H1 (cell line): ENCODE results near the gene INHBB. TPM values are rescaled to one million over a fixed set of nuclear protein-coding genes. Genes with fewer than 3 reads are reported as not detected.

Source experiments
- CTCF ChIA-PET: fragments of 300-600 bp; sonication (Branson Sonifier 250); formaldehyde crosslinking; loops from one replicate; lab custom pipeline; 2021; ENCODE audit not compliant: partially characterized antibody; lab: Charles Lee
- POLR2A ChIA-PET: fragments of 300-600 bp; sonication (Branson Sonifier 250); formaldehyde crosslinking; loops from one replicate; lab custom pipeline; 2021; ENCODE audit warnings: inconsistent platforms; ENCODE audit not compliant: partially characterized antibody; lab: Charles Lee
- DNase-seq, 2 experiments: peaks; one replicate each; pipeline versions ENCODE4 v3.0.0 to v3.0.0-alpha.2; 2010 to 2022; ENCODE audit warnings: low spot score in 2 of 2, low read depth in 1 of 2, mixed read lengths in 1 of 2
- FAIRE-seq: peaks from 2 replicates; lab custom pipeline; 2011; peaks lifted over from hg19 to GRCh38; lab: Jason Lieb, UNC
- H2AFZ ChIP-seq: 2 replicates; pipeline ENCODE4 v1.8.1; 2012; ENCODE audit warnings: low read length, inconsistent platforms
- H2AK5ac ChIP-seq: 2 replicates; pipeline ENCODE4 v1.6.1; 2013; ENCODE audit warnings: low read depth, low read length
- H2BK120ac ChIP-seq: replicated peaks from 2 replicates; pipeline ENCODE3; 2013; ENCODE audit warnings: low read depth, low read length, inconsistent platforms
- H2BK12ac ChIP-seq: 2 replicates; pipeline ENCODE4 v1.6.1; 2013; ENCODE audit warnings: low read depth, low read length
- H2BK15ac ChIP-seq: 2 replicates; pipeline ENCODE4 v1.6.1; 2013; ENCODE audit warnings: low read length
- H2BK20ac ChIP-seq: 2 replicates; pipeline ENCODE4 v1.6.1; 2013; ENCODE audit warnings: low read length
- H2BK5ac ChIP-seq: 2 replicates; pipeline ENCODE4 v1.6.1; 2013; ENCODE audit warnings: low read depth, low read length
- H3K14ac ChIP-seq: 2 replicates; pipeline ENCODE4 v1.6.1; 2013; ENCODE audit warnings: inconsistent platforms; ENCODE audit not compliant: insufficient read length
- H3K18ac ChIP-seq: 2 replicates; pipeline ENCODE4 v1.6.1; 2013; ENCODE audit warnings: low read length; ENCODE audit errors: extremely low read depth
- H3K23ac ChIP-seq: 2 replicates; pipeline ENCODE4 v1.6.1; 2013; ENCODE audit warnings: inconsistent platforms; ENCODE audit not compliant: insufficient read length
- H3K23me2 ChIP-seq: 2 replicates; pipeline ENCODE4 v1.6.1; 2013; ENCODE audit warnings: low read depth, low read length
- H3K27ac ChIP-seq: 2 replicates; pipeline ENCODE4 v1.6.1; 2011; ENCODE audit warnings: low read depth, low read length, inconsistent platforms
- H3K27me3 ChIP-seq, 4 experiments: replicated peaks in 1 of 4; 1 replicate in 1 of 4; 2 replicates in 3 of 4; pipeline versions ENCODE4 v1.6.1 to v1.8.1; 2011 to 2013; ENCODE audit warnings: low read length in 3 of 4, mild to moderate bottlenecking in 3 of 4, inconsistent platforms in 2 of 4, mixed read lengths in 2 of 4, moderate library complexity in 1 of 4; ENCODE audit not compliant: control insufficient read depth in 3 of 4, insufficient read depth in 3 of 4; ENCODE audit errors: extremely low read depth in 1 of 4
- H3K36me3 ChIP-seq, 4 experiments: 2 replicates each; pipeline versions ENCODE4 v1.6.1 to v1.8.1; 2011 to 2013; ENCODE audit warnings: mild to moderate bottlenecking in 4 of 4, low read length in 3 of 4, moderate library complexity in 2 of 4, control low read depth in 1 of 4, inconsistent platforms in 1 of 4; ENCODE audit not compliant: insufficient read depth in 4 of 4, control insufficient read depth in 2 of 4
- H3K4ac ChIP-seq: replicated peaks from 2 replicates; pipeline ENCODE3; 2013; ENCODE audit warnings: low read length, low read depth, mixed read lengths, inconsistent platforms; ENCODE audit not compliant: insufficient read length
- H3K4me1 ChIP-seq, 4 experiments: replicated peaks in 1 of 4; 1 replicate in 1 of 4; 2 replicates in 3 of 4; pipeline versions ENCODE4 v1.6.1 to v1.8.1; 2011 to 2013; ENCODE audit warnings: low read length in 3 of 4, inconsistent platforms in 2 of 4, mixed read lengths in 1 of 4; ENCODE audit not compliant: insufficient read depth in 4 of 4, control insufficient read depth in 3 of 4
- H3K4me2 ChIP-seq, 2 experiments: 2 replicates each; pipeline versions ENCODE4 v1.6.1 to v1.8.1; 2011 to 2013; ENCODE audit warnings: low read depth in 2 of 2, low read length in 2 of 2, control low read depth in 1 of 2, inconsistent platforms in 1 of 2, mild to moderate bottlenecking in 1 of 2; ENCODE audit not compliant: insufficient read depth in 1 of 2
- H3K4me3 ChIP-seq, 4 experiments: fragments of 200-600, 300-600 bp in 1 of 4; sonication (generic), shearing (Covaris generic), sonication (Bioruptor Twin) in 1 of 4; 2 replicates each; pipeline versions ENCODE4 v1.5.1 to v1.8.1; 2011 to 2016; ENCODE audit warnings: low read length in 4 of 4, low read depth in 3 of 4, control low read depth in 2 of 4, inconsistent platforms in 2 of 4, mild to moderate bottlenecking in 2 of 4, mixed read lengths in 1 of 4, moderate library complexity in 1 of 4; ENCODE audit not compliant: insufficient read depth in 2 of 4; ENCODE audit errors: extremely low read depth in 1 of 4
- H3K56ac ChIP-seq: replicated peaks from 2 replicates; pipeline ENCODE3; 2013; ENCODE audit warnings: low read depth, mild to moderate bottlenecking, mixed read lengths, low read length, inconsistent platforms; ENCODE audit not compliant: insufficient read length
- H3K79me1 ChIP-seq: 2 replicates; pipeline ENCODE4 v1.6.1; 2013; ENCODE audit warnings: low read depth, low read length, control low read depth
- H3K79me2 ChIP-seq, 2 experiments: 2 replicates each; pipeline versions ENCODE4 v1.6.1 to v1.8.1; 2012 to 2013; ENCODE audit warnings: low read length in 2 of 2, mild to moderate bottlenecking in 2 of 2, inconsistent platforms in 1 of 2; ENCODE audit not compliant: insufficient read depth in 2 of 2, control insufficient read depth in 1 of 2
- H3K9ac ChIP-seq, 4 experiments: replicated peaks in 1 of 4; 1 replicate in 1 of 4; 2 replicates in 3 of 4; pipeline versions ENCODE4 v1.6.1 to v1.8.1; 2011 to 2013; ENCODE audit warnings: low read depth in 3 of 4, low read length in 3 of 4, control low read depth in 2 of 4, mild to moderate bottlenecking in 2 of 4, moderate library complexity in 2 of 4, inconsistent platforms in 1 of 4; ENCODE audit errors: extremely low read depth in 1 of 4
- H3K9me3 ChIP-seq, 2 experiments: 2 replicates each; pipeline versions ENCODE4 v1.6.1 to v1.8.1; 2012 to 2013; ENCODE audit warnings: mild to moderate bottlenecking in 2 of 2, moderate library complexity in 2 of 2, control low read depth in 1 of 2, inconsistent platforms in 1 of 2, low read depth in 1 of 2, low read length in 1 of 2, mixed read lengths in 1 of 2; ENCODE audit not compliant: insufficient read depth in 2 of 2
- H4K20me1 ChIP-seq, 2 experiments: replicated peaks in 1 of 2; 2 replicates each; pipeline versions ENCODE3 to v1.8.1; 2011 to 2013; ENCODE audit warnings: inconsistent platforms in 2 of 2, low read length in 2 of 2, mild to moderate bottlenecking in 1 of 2; ENCODE audit not compliant: insufficient read depth in 2 of 2, control insufficient read depth in 1 of 2
- H4K5ac ChIP-seq: 2 replicates; pipeline ENCODE4 v1.6.1; 2013; ENCODE audit warnings: low read length, low read depth, mixed read lengths, inconsistent platforms; ENCODE audit not compliant: insufficient read length
- H4K8ac ChIP-seq: 2 replicates; pipeline ENCODE4 v1.8.0; 2013; ENCODE audit warnings: mild to moderate bottlenecking, moderate library complexity, low read length, inconsistent platforms; ENCODE audit not compliant: insufficient read depth; ENCODE audit errors: extremely low read depth
- H4K91ac ChIP-seq: replicated peaks from 2 replicates; pipeline ENCODE3; 2013; ENCODE audit warnings: low read length, mixed read lengths, inconsistent platforms; ENCODE audit not compliant: insufficient read length
- PHF8 ChIP-seq: fragments of 200-600 bp; sonication (generic); conservative IDR thresholded peaks from 2 replicates; pipeline ENCODE4 v1.7.1; 2012; ENCODE audit warnings: low read depth, mild to moderate bottlenecking, inconsistent platforms, low read length, moderate library complexity
- SIN3A ChIP-seq, 2 experiments: IDR thresholded peaks in 1 of 2; conservative IDR thresholded peaks in 1 of 2; 2 replicates each; pipeline ENCODE4 v1.6.1; 2011 to 2012; ENCODE audit warnings: low read length in 2 of 2, improper control_type of control experiment in 1 of 2, low read depth in 1 of 2, mild to moderate bottlenecking in 1 of 2
- WGBS, 2 experiments: shearing (Covaris generic) in 1 of 2; methylation state at CpG; one replicate each; pipeline versions ENCODE4 v1.1.6 to v1.1.7; 2013 to 2015; ENCODE audit warnings: low lambda C conversion rate in 2 of 2, mixed read lengths in 2 of 2, inconsistent platforms in 1 of 2, low coverage in 1 of 2, missing lambda C conversion rate in 1 of 2; ENCODE audit not compliant: insufficient replicate concordance in 2 of 2, insufficient coverage in 1 of 2, insufficient read length in 1 of 2; ENCODE audit errors: extremely low coverage in 1 of 2, missing lambda C conversion rate in 1 of 2; 5-methylcytosine and 5-hydroxymethylcytosine counted together
- polyA plus RNA-seq, 7 experiments: library from polyadenylated mRNA; depleted of rRNA in 3 of 7; stranded (reverse) in 5 of 7; unstranded in 2 of 7; fragments of >200 nt in 5 of 7; fragments of 200-250 nt in 2 of 7; gene quantifications; 1 replicate in 5 of 7; 2 replicates in 1 of 7; 4 replicates in 1 of 7; pipeline versions ENCODE4 v1.2.1 to v1.2.3, GENCODE V29; 2011 to 2013; ENCODE audit warnings: missing spikeins in 2 of 7, mixed read lengths in 2 of 7
- total RNA-seq: library from RNA; stranded (reverse); fragmentation: NEBNext Ultra II Directional; extraction: Animal tissue kit (Norgen Biotek cat#: 25700); gene quantifications from 2 replicates; pipeline ENCODE4 v1.2.1, GENCODE V29; 2021

INHBB gene
- total and polyA plus RNA-seq, 2 of the 8 experiments (the other 6 are each of a cell fraction or from before 2014, with no cell fraction given): 0.30 to 0.32 TPM

GRCh38 chr2:120347396-120348060, 1.6 kb downstream of the INHBB start:
- H2BK12ac ChIP-seq: no peak overlapping the region
- peaks cover 11 to 46% (median 26%) of the 10 kb centered on the region in 4 experiments for H3K4me1 ChIP-seq
- no peak overlapping the region for H3K56ac ChIP-seq
- H4K8ac ChIP-seq: no peak overlapping the region
- no peak overlapping the region for H2AK5ac ChIP-seq
- no peak for TF ChIP-seq PHF8
- TF ChIP-seq SIN3A (conservative IDR thresholded peaks at IDR 0.05 in 1 of 2, IDR thresholded peaks at IDR 0.05 in 1 of 2; ENCODE audit: low read depth in 1 of 2, low read length in 2 of 2): peak in 1 of 2 experiments; percentile 31; a peak in 1 of 4 replicates
- TF ChIP-seq, all 59 proteins: peak for 1
- ChIA-PET CTCF (interaction anchor here (0.7 to 9.9 kb wide), 20 partner anchors 10 to 791 kb away, joined by 3 to 118 read pairs (median 3); no protein-coding TSS in a partner anchor), POLR2A (interaction anchor here (1.0 to 1.5 kb wide), 2 partner anchors 82 to 87 kb away, joined by 3 to 4 read pairs; no protein-coding TSS in a partner anchor)
- Histone ChIP-seq H3K18ac (no peak overlapping the region; the same call in 1 of the 2 replicates), H3K79me2 (no peaks in the 10 kb centered on the region), H3K14ac (no peak overlapping the region), H3K9ac (no peak overlapping the region), H3K4ac (no peak overlapping the region), H2AFZ (no peak overlapping the region), H3K9me3 (no peaks in the 10 kb centered on the region), H3K27ac (no peak overlapping the region), H3K23ac (no peak overlapping the region), H3K23me2 (peaks cover 13% of the 10 kb centered on the region; the same call in 1 of the 2 replicates), H3K4me2 (peak overlapping the region; percentile 76 to 98), H4K91ac (no peak overlapping the region), H3K79me1 (no peaks in the 10 kb centered on the region), H4K20me1 (peaks cover 3 to 8% of the 10 kb centered on the region in 2 experiments), H3K27me3 (peaks cover 53 to 96% (median 86%) of the 10 kb centered on the region in 4 experiments), H3K4me3 (peak overlapping the region; percentile 16 to 52 (median 34); a peak in 5 of 8 replicates), H3K36me3 (peaks cover 0 to 19% (median 0%) of the 10 kb centered on the region in 4 experiments; a peak in 2 of 8 replicates), H2BK20ac (no peak overlapping the region), H2BK15ac (no peak overlapping the region), H2BK120ac (no peak overlapping the region), H2BK5ac (no peak overlapping the region), H4K5ac (no peak overlapping the region)
- FAIRE-seq (no peak), DNase-seq (peak in 1 of 2 experiments; percentile 66)
- WGBS, 2 experiments: 6% methylated on average over 22 of the region's 27 CpGs; no CpG with 5 or more reads in 1 of the 2 experiments
